CD4-positive, alpha-beta memory T cell (primary cell): Measurements from ENCODE around the gene NETO2. TPM values are rescaled to one million over a fixed set of nuclear protein-coding genes. Genes with fewer than 3 reads are reported as not detected.
A peak's percentile ranks its signal among the peaks of the same experiment; 100 is the strongest.
"Not testable (repeated sequence)": the region's sequence is repeated elsewhere in the genome, so short reads cannot be mapped to it uniquely, and the experiment has no call there.

Experiments
- CTCF ChIA-PET: fragments of 350-600 bp; sonication (Branson Sonifier 250); formaldehyde crosslinking; loops from one replicate; lab custom pipeline; 2021; ENCODE audit warnings: inconsistent platforms; ENCODE audit not compliant: partially characterized antibody; lab: Charles Lee
- POLR2A ChIA-PET: fragments of 350-600 bp; sonication (Branson Sonifier 250); formaldehyde crosslinking; loops from one replicate; lab custom pipeline; 2021; ENCODE audit not compliant: partially characterized antibody; lab: Charles Lee
- DNase-seq, 5 donors: peaks; one replicate each; pipeline versions ENCODE4 v3.0.0 to v3.0.0-alpha.2; 2020 to 2022; ENCODE audit warnings: mixed read lengths in 1 of 5
- H3K27ac ChIP-seq: one replicate; pipeline ENCODE4 v1.7.0; 2013; ENCODE audit warnings: low read depth, low read length
- H3K27me3 ChIP-seq: 2 replicates; pipeline ENCODE4 v1.7.0; 2013; ENCODE audit warnings: mild to moderate bottlenecking, low read length, moderate library complexity; ENCODE audit not compliant: insufficient read depth
- H3K36me3 ChIP-seq: 2 replicates; pipeline ENCODE4 v1.7.0; 2013; ENCODE audit warnings: mild to moderate bottlenecking, low read length, moderate library complexity; ENCODE audit not compliant: insufficient read depth
- H3K4me1 ChIP-seq: 2 replicates; pipeline ENCODE4 v1.7.0; 2013; ENCODE audit warnings: mild to moderate bottlenecking, low read length, moderate library complexity; ENCODE audit not compliant: insufficient read depth
- H3K4me3 ChIP-seq, 2 donors: one replicate each; pipeline ENCODE4 v1.7.0; 2013; ENCODE audit warnings: low read length in 2 of 2, mild to moderate bottlenecking in 1 of 2
- H3K9me3 ChIP-seq, 2 donors: one replicate each; pipeline ENCODE4 v1.7.0; 2013; ENCODE audit warnings: low read length in 2 of 2, control low read depth in 1 of 2; ENCODE audit not compliant: control insufficient read depth in 1 of 2
- H3K27ac Mint-ChIP-seq, 7 donors: one replicate each; pipeline ENCODE4 v1.8.0; 2020 to 2021; ENCODE audit warnings: mixed read lengths in 7 of 7, mild to moderate bottlenecking in 6 of 7, inconsistent platforms in 3 of 7, moderate library complexity in 3 of 7
- H3K27me3 Mint-ChIP-seq, 2 donors: one replicate each; pipeline ENCODE4 v1.8.0; 2020 to 2021; ENCODE audit warnings: mixed read lengths in 2 of 2
- H3K36me3 Mint-ChIP-seq, 2 donors: one replicate each; pipeline ENCODE4 v1.8.0; 2020 to 2021; ENCODE audit warnings: mixed read lengths in 2 of 2, inconsistent platforms in 1 of 2, mild to moderate bottlenecking in 1 of 2
- H3K4me1 Mint-ChIP-seq, 4 donors: one replicate each; pipeline ENCODE4 v1.8.0; 2020 to 2021; ENCODE audit warnings: mixed read lengths in 4 of 4, mild to moderate bottlenecking in 1 of 4
- H3K4me3 Mint-ChIP-seq, 8 donors: one replicate each; pipeline ENCODE4 v1.8.0; 2020 to 2021; ENCODE audit warnings: mixed read lengths in 8 of 8, mild to moderate bottlenecking in 7 of 8, moderate library complexity in 6 of 8, inconsistent platforms in 3 of 8
- H3K9me3 Mint-ChIP-seq, 8 donors: one replicate each; pipeline ENCODE4 v1.8.0; 2020 to 2021; ENCODE audit warnings: mixed read lengths in 8 of 8, mild to moderate bottlenecking in 5 of 8, inconsistent platforms in 3 of 8, moderate library complexity in 1 of 8
- intact Hi-C: fragments of 100-400 bp; cut with micrococcal nuclease; formaldehyde crosslinking; loops from one replicate; pipeline ENCODE4 v1.15.1; 2023
- polyA plus RNA-seq, 2 donors: library from polyadenylated mRNA; unstranded; fragments of 300-500 nt; fragmentation: Illumina TruSeq; gene quantifications; one replicate each; pipeline ENCODE4 v1.2.3, GENCODE V29; 2021
- total RNA-seq, 2 experiments: library from RNA; stranded (reverse); gene quantifications; one replicate each; pipeline ENCODE4 v1.2.3, GENCODE V29; 2021

Gene NETO2
- total and polyA plus RNA-seq, 4 experiments from 2014 or later, result 3.0 to 5.1 (median 4.1) TPM

GRCh38 chr16:47160422-47160821, 16.7 kb upstream of the NETO2 start:
- no peak for DNase-seq
- Mint-ChIP-seq H3K4me1 (no peaks in the 10 kb centered on the region), H3K4me3 (no peak overlapping the region), H3K9me3 (peaks cover 0 to 1% (median 0%) of the 10 kb centered on the region in 8 donors), H3K27me3 (no peaks in the 10 kb centered on the region), H3K36me3 (peaks cover 24% of the 10 kb centered on the region in 2 donors), H3K27ac (no peak overlapping the region)
- CTCF ChIA-PET, result interaction anchor here (1.8 kb wide), 1 partner anchor 19 kb away, joined by 6 read pairs; no protein-coding TSS in a partner anchor
- Histone ChIP-seq H3K36me3 (no peaks in the 10 kb centered on the region), H3K9me3 (no peaks in the 10 kb centered on the region), H3K4me3 (no peak overlapping the region), H3K4me1 (no peaks in the 10 kb centered on the region), H3K27ac (no peak overlapping the region), H3K27me3 (no peaks in the 10 kb centered on the region)
- intact Hi-C loops, result no loop called here
- POLR2A ChIA-PET, result no interaction called here

- Mint-ChIP-seq H3K27ac (no peak overlapping the region), H3K4me3 (no peak overlapping the region), H3K27me3 (no peaks in the 10 kb centered on the region), H3K36me3 (peaks cover 26 to 29% of the 10 kb centered on the region in 2 donors), H3K9me3 (peaks cover 0 to 1% (median 0%) of the 10 kb centered on the region in 8 donors), H3K4me1 (no peaks in the 10 kb centered on the region)
- Histone ChIP-seq H3K36me3 (no peaks in the 10 kb centered on the region), H3K4me1 (no peaks in the 10 kb centered on the region), H3K27me3 (no peaks in the 10 kb centered on the region), H3K27ac (no peak overlapping the region), H3K4me3 (no peak overlapping the region), H3K9me3 (no peaks in the 10 kb centered on the region)
- ChIA-PET CTCF (no interaction called here), POLR2A (no interaction called here)
- DNase-seq, result no peak
- intact Hi-C loops, result no loop called here
Measured at GRCh38 chr16:47158992-47159391, 15.2 kb upstream of the NETO2 start.

DNA sequence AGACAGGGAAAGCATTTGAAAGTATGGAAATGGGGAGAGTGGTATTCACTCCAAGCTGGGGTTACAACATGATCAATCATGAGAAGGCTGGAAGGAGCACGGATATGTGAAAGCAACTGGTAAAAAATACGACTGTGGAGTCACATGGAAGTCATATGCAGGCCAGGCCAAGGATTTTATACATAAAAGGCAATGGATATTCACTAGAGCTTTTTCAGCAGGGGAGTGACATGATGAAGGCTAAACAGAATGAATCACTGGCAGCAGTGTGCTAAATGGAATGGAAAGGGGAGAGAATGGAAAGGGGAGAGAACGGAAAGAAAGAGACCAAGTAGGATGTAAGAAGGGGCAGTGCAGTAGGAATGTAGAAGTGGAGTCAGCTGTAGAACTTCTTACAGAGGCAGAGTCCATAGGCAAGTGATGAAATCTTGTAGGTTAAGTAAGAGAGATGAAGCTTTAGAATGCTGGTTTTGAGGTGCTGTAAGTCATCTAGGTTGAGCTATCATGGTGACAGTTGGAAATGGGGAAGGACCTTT, 13.0 kb upstream of the NETO2 start:
- H3K4me1 Mint-ChIP-seq, result no peaks in the 10 kb centered on the region
- Histone ChIP-seq H3K27ac (no peak overlapping the region), H3K4me3 (no peak overlapping the region), H3K4me1 (no peaks in the 10 kb centered on the region), H3K9me3 (no peaks in the 10 kb centered on the region), H3K27me3 (no peaks in the 10 kb centered on the region), H3K36me3 (no peaks in the 10 kb centered on the region)
- intact Hi-C loops, result no loop called here
- no peaks in the 10 kb centered on the region for H3K27me3 Mint-ChIP-seq
- no peak for DNase-seq
- peaks cover 0 to 14% (median 7%) of the 10 kb centered on the region in 8 donors for H3K9me3 Mint-ChIP-seq
- H3K4me3 Mint-ChIP-seq, result no peak overlapping the region
- peaks cover 45 to 47% of the 10 kb centered on the region in 2 donors for H3K36me3 Mint-ChIP-seq
- ChIA-PET CTCF (interaction anchor here (1.3 to 6.6 kb wide), 3 partner anchors 13 to 119 kb away, joined by 3 to 39 read pairs (median 4); partner anchors contain the start of gene NETO2), POLR2A (no interaction called here)
- H3K27ac Mint-ChIP-seq, result peak overlapping the region in 1 of 7 donors; percentile 6

- H3K36me3 Mint-ChIP-seq, result peaks cover 32 to 38% of the 10 kb centered on the region in 2 donors
- H3K4me3 Mint-ChIP-seq, POLR2A ChIA-PET, H3K27me3 ChIP-seq, H3K27me3 Mint-ChIP-seq, H3K4me1 Mint-ChIP-seq, H3K4me1 ChIP-seq, H3K4me3 ChIP-seq, DNase-seq, H3K27ac Mint-ChIP-seq, intact Hi-C loops, H3K36me3 ChIP-seq, H3K9me3 ChIP-seq, H3K27ac ChIP-seq: not testable (repeated sequence)
- peaks cover 0 to 14% (median 8%) of the 10 kb centered on the region in 8 donors for H3K9me3 Mint-ChIP-seq
- CTCF ChIA-PET, result interaction anchor here (6.6 kb wide), 1 partner anchor 9 kb away, joined by 39 read pairs; the partner anchor contains the start of gene NETO2
Measured at GRCh38 chr16:47152501-47152900, 8.8 kb upstream of the NETO2 start.

DNA sequence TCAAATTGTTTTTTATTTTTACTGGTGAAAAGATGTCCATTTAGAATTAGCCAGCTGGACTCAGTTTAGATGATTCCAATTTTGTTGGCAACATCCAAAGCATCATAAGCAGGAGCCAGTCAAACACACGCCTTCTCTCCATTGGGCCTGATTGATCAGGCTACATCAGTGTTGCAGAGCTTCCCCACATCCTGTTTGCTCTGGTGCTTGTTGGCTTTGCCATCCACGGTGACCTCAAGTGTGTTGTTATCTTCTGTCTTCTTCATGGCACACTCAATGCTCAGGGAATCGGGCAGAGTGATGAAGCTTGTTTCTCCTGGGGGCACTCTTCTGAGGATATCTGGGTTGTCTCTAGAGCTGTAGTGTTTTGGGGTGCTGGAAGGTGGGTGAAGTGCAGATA, 6.3 kb upstream of the NETO2 start:
- peaks cover 0 to 9% (median 7%) of the 10 kb centered on the region in 4 donors for H3K4me1 Mint-ChIP-seq
- H3K27me3 Mint-ChIP-seq, result peaks cover 0 to 3% of the 10 kb centered on the region in 2 donors
- CTCF ChIA-PET, result interaction anchor here (1.6 kb wide), 1 partner anchor 8 kb away, joined by 10 read pairs; no protein-coding TSS in a partner anchor
- no peak overlapping the region for H3K4me3 Mint-ChIP-seq
- no peaks in the 10 kb centered on the region for H3K36me3 ChIP-seq
- POLR2A ChIA-PET, result interaction anchor here (0.8 kb wide), 1 partner anchor 8 kb away, joined by 3 read pairs; no protein-coding TSS in a partner anchor
- peaks cover 0 to 14% (median 7%) of the 10 kb centered on the region in 8 donors for H3K9me3 Mint-ChIP-seq
- intact Hi-C loops, result no loop called here
- H3K9me3 ChIP-seq, result no peaks in the 10 kb centered on the region
- H3K27me3 ChIP-seq, result no peaks in the 10 kb centered on the region
- DNase-seq, result peak in 1 of 5 donors; percentile 20
- H3K27ac ChIP-seq, result no peak overlapping the region
- peak overlapping the region in 1 of 7 donors; percentile 9 for H3K27ac Mint-ChIP-seq
- peaks cover 19 to 28% of the 10 kb centered on the region in 2 donors for H3K36me3 Mint-ChIP-seq
- H3K4me3 ChIP-seq, result no peak overlapping the region
- peaks cover 5% of the 10 kb centered on the region for H3K4me1 ChIP-seq

DNA sequence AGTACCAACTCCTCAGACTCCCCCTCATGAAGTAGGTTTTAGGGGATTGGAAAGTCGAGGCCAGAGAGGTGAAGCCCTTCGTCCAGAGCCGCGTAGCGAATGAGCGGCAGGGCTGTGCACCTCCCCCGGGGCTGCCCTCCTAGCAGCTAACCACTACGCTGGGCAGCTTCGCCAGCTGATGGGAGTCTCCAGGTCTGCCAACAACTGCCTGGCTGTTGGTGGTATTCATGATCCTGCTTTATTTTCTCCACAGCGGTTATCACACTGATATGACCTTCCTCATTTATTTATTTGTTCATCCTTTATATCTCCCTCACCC, 773 bp upstream of the NETO2 start:
- ChIA-PET POLR2A (interaction anchor here (1.3 to 2.6 kb wide), 3 partner anchors 107 to 316 kb away, joined by 3 to 23 read pairs (median 7); partner anchors contain the start of genes DNAJA2, ITFG1 and PHKB), CTCF (interaction anchor here (0.9 to 5.1 kb wide), 15 partner anchors 8 to 1015 kb away, joined by 3 to 39 read pairs (median 5); partner anchors contain the start of genes ITFG1 and PHKB)
- peaks cover 0 to 1% (median 0%) of the 10 kb centered on the region in 8 donors for H3K9me3 Mint-ChIP-seq
- intact Hi-C loops, result loop anchor here (1.0 to 5.0 kb wide), 4 partner anchors 171 to 1488 kb away; partner anchors contain the start of genes DNAJA2, LONP2, ORC6 and VPS35
- peaks cover 7 to 21% (median 13%) of the 10 kb centered on the region in 4 donors for H3K4me1 Mint-ChIP-seq
- H3K36me3 Mint-ChIP-seq, result no peaks in the 10 kb centered on the region
- peaks cover 19% of the 10 kb centered on the region for H3K4me1 ChIP-seq
- H3K4me3 Mint-ChIP-seq, result peak overlapping the region; percentile 72 to 85 (median 82)
- no peaks in the 10 kb centered on the region for H3K27me3 ChIP-seq
- H3K27ac ChIP-seq, result no peak overlapping the region
- no peak for DNase-seq
- peaks cover 0 to 3% of the 10 kb centered on the region in 2 donors for H3K27me3 Mint-ChIP-seq
- peak overlapping the region in 6 of 7 donors; percentile 19 to 90 (median 62) for H3K27ac Mint-ChIP-seq
- no peaks in the 10 kb centered on the region for H3K9me3 ChIP-seq
- H3K36me3 ChIP-seq, result no peaks in the 10 kb centered on the region
- H3K4me3 ChIP-seq, result peak overlapping the region; percentile 7 to 38
